ENCODE data around the gene NFKBIA.

The NFKBIA gene

DNA sequence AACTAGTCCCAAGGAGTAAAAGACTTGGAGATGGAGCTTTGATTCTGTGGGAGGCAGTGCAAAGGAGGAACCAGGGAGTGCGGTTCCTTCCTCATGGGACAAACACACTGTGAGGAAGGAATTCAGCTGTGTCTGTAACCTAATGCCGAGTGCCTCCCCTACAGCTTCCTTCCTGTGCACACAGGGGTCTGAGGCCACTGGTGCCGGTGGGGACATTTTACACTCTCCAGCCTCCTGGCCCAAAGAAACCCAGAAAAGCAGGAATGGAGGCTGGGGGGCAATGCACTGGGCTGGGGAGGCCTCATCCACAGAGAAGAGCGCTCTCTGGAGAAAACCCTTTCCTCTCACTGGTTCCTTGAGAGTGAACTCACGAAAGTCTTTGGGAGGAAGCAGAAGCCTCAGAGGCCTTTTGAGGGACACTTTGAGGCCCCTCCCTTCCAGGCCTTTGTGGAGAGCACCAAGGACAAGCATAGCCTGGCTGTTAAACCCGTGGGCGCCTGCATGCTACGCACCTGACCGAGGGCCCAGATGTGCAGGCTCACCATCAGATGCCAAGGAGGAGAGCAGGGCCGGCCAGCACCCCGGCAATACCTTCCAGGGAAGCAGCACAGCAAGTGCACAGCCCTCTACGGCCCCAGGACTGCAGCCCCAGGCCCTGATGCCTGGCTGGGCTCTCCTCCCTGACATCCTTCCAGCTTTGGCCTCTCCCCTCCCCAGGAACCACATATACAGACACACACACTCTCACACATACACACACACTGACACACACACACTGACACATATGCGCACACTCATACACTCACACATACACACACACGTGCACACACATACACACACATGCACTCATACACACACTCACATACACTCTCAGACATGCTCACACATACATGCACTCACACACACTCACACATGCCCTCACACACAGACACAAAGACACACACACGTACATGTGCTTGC is 52.0 kb downstream of the NFKBIA start:
- DNase-seq (ENCODE audit: low read depth in 1 of 2, low spot score in 1 of 2) = no peak
- TF ChIP-seq JUND (IDR thresholded peaks at IDR 0.05; ENCODE audit: low read depth) = no peak
- in situ Hi-C loops (cut with HindIII; ENCODE audit: low pct_unique_long_range_greater_than_20kb, low sequenced_read_pairs) = no loop called here

DNA sequence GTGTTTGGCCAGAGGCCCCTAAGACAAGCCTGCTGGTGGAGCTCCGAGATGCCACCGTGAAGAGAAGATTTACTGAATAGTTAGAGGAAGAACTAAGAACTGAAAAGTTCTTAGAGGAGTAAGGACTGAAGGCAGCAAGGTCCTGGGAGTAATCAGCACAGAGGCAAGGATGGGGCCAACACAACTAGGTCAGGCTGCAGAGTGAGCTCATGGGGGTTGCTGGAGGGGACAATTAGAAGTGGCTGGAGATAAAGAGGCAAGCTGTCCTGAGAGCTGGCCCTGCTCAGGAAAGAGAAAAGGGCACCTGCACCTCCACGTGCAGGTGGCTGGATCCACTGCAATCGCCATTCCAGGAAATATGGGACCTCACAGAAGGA is 52.7 kb downstream of the NFKBIA start:
- in situ Hi-C loops (cut with HindIII; ENCODE audit: low pct_unique_long_range_greater_than_20kb, low sequenced_read_pairs) = no loop called here

More for the DNA sequence above, 52.7 kb downstream of the NFKBIA start:
- TF ChIP-seq JUND (IDR thresholded peaks at IDR 0.05; ENCODE audit: low read depth) = no peak
- no peak for DNase-seq (ENCODE audit: low read depth in 1 of 2, low spot score in 1 of 2)

All from T47D (cell line).